CD4-positive, alpha-beta memory T cell (primary cell): ENCODE results near the gene CALHM2. TPM values are rescaled to one million over a fixed set of nuclear protein-coding genes. Genes with fewer than 3 reads are reported as not detected.
"Not testable (repeated sequence)": the region's sequence is repeated elsewhere in the genome, so short reads cannot be mapped to it uniquely, and the experiment has no call there.

ENCODE experiments used
- CTCF ChIA-PET: fragments of 350-600 bp; sonication (Branson Sonifier 250); formaldehyde crosslinking; loops from one replicate; lab custom pipeline; 2021; ENCODE audit warnings: inconsistent platforms; ENCODE audit not compliant: partially characterized antibody; lab: Charles Lee
- POLR2A ChIA-PET: fragments of 350-600 bp; sonication (Branson Sonifier 250); formaldehyde crosslinking; loops from one replicate; lab custom pipeline; 2021; ENCODE audit not compliant: partially characterized antibody; lab: Charles Lee
- DNase-seq, 5 donors: peaks; one replicate each; pipeline versions ENCODE4 v3.0.0 to v3.0.0-alpha.2; 2020 to 2022; ENCODE audit warnings: mixed read lengths in 1 of 5
- H3K27ac ChIP-seq: one replicate; pipeline ENCODE4 v1.7.0; 2013; ENCODE audit warnings: low read depth, low read length
- H3K27me3 ChIP-seq: 2 replicates; pipeline ENCODE4 v1.7.0; 2013; ENCODE audit warnings: mild to moderate bottlenecking, low read length, moderate library complexity; ENCODE audit not compliant: insufficient read depth
- H3K36me3 ChIP-seq: 2 replicates; pipeline ENCODE4 v1.7.0; 2013; ENCODE audit warnings: mild to moderate bottlenecking, low read length, moderate library complexity; ENCODE audit not compliant: insufficient read depth
- H3K4me1 ChIP-seq: 2 replicates; pipeline ENCODE4 v1.7.0; 2013; ENCODE audit warnings: mild to moderate bottlenecking, low read length, moderate library complexity; ENCODE audit not compliant: insufficient read depth
- H3K4me3 ChIP-seq, 2 donors: one replicate each; pipeline ENCODE4 v1.7.0; 2013; ENCODE audit warnings: low read length in 2 of 2, mild to moderate bottlenecking in 1 of 2
- H3K9me3 ChIP-seq, 2 donors: one replicate each; pipeline ENCODE4 v1.7.0; 2013; ENCODE audit warnings: low read length in 2 of 2, control low read depth in 1 of 2; ENCODE audit not compliant: control insufficient read depth in 1 of 2
- H3K27ac Mint-ChIP-seq, 7 donors: one replicate each; pipeline ENCODE4 v1.8.0; 2020 to 2021; ENCODE audit warnings: mixed read lengths in 7 of 7, mild to moderate bottlenecking in 6 of 7, inconsistent platforms in 3 of 7, moderate library complexity in 3 of 7
- H3K27me3 Mint-ChIP-seq, 2 donors: one replicate each; pipeline ENCODE4 v1.8.0; 2020 to 2021; ENCODE audit warnings: mixed read lengths in 2 of 2
- H3K36me3 Mint-ChIP-seq, 2 donors: one replicate each; pipeline ENCODE4 v1.8.0; 2020 to 2021; ENCODE audit warnings: mixed read lengths in 2 of 2, inconsistent platforms in 1 of 2, mild to moderate bottlenecking in 1 of 2
- H3K4me1 Mint-ChIP-seq, 4 donors: one replicate each; pipeline ENCODE4 v1.8.0; 2020 to 2021; ENCODE audit warnings: mixed read lengths in 4 of 4, mild to moderate bottlenecking in 1 of 4
- H3K4me3 Mint-ChIP-seq, 8 donors: one replicate each; pipeline ENCODE4 v1.8.0; 2020 to 2021; ENCODE audit warnings: mixed read lengths in 8 of 8, mild to moderate bottlenecking in 7 of 8, moderate library complexity in 6 of 8, inconsistent platforms in 3 of 8
- H3K9me3 Mint-ChIP-seq, 8 donors: one replicate each; pipeline ENCODE4 v1.8.0; 2020 to 2021; ENCODE audit warnings: mixed read lengths in 8 of 8, mild to moderate bottlenecking in 5 of 8, inconsistent platforms in 3 of 8, moderate library complexity in 1 of 8
- intact Hi-C: fragments of 100-400 bp; cut with micrococcal nuclease; formaldehyde crosslinking; loops from one replicate; pipeline ENCODE4 v1.15.1; 2023
- polyA plus RNA-seq, 2 donors: library from polyadenylated mRNA; unstranded; fragments of 300-500 nt; fragmentation: Illumina TruSeq; gene quantifications; one replicate each; pipeline ENCODE4 v1.2.3, GENCODE V29; 2021
- total RNA-seq, 2 experiments: library from RNA; stranded (reverse); gene quantifications; one replicate each; pipeline ENCODE4 v1.2.3, GENCODE V29; 2021

Gene CALHM2
- total and polyA plus RNA-seq, 4 experiments from 2014 or later, result 40.3 to 84.6 (median 72.7) TPM

DNA sequence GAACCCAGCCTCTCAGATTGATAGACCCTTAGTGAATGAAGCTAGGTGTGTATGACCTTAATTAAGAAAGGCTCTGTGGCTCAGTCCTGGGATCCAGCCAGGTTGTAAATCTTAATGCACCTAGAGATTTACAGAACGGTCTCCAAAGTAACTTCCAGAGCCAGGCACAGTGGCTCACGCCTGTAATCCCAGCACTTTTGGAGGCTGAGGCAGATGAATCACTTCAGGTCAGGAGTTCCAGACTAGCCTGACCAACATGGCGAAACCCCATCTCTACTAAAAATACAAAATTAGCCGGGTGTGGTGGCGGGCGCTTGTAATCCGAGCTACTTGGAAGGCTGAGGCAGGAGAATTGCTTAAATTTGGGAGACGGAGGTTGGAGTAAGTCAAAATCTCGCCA lies 24.3 kb downstream of the CALHM2 start:
- peaks cover 21 to 51% (median 36%) of the 10 kb centered on the region in 4 donors for H3K4me1 Mint-ChIP-seq
- H3K36me3 Mint-ChIP-seq, result peaks cover 45 to 61% of the 10 kb centered on the region in 2 donors
- Histone ChIP-seq H3K27ac (no peak overlapping the region), H3K27me3 (no peaks in the 10 kb centered on the region), H3K4me3 (no peak overlapping the region), H3K9me3 (no peaks in the 10 kb centered on the region), H3K36me3 (peaks cover 40% of the 10 kb centered on the region), H3K4me1 (peaks cover 32% of the 10 kb centered on the region)
- intact Hi-C loops, result no loop called here
- CTCF ChIA-PET, result interaction anchor here (2.5 to 3.9 kb wide), 2 partner anchors 11 to 58 kb away, joined by 9 to 25 read pairs; no protein-coding TSS in a partner anchor
- POLR2A ChIA-PET, result interaction anchor here (1.4 kb wide), 1 partner anchor 24 kb away, joined by 4 read pairs; the partner anchor contains the start of gene CALHM2
- no peak for DNase-seq
- peaks cover 0 to 2% (median 0%) of the 10 kb centered on the region in 8 donors for H3K9me3 Mint-ChIP-seq
- H3K4me3 Mint-ChIP-seq, result no peak overlapping the region
- peak overlapping the region in 1 of 7 donors; percentile 38 for H3K27ac Mint-ChIP-seq
- H3K27me3 Mint-ChIP-seq, result no peaks in the 10 kb centered on the region

DNA sequence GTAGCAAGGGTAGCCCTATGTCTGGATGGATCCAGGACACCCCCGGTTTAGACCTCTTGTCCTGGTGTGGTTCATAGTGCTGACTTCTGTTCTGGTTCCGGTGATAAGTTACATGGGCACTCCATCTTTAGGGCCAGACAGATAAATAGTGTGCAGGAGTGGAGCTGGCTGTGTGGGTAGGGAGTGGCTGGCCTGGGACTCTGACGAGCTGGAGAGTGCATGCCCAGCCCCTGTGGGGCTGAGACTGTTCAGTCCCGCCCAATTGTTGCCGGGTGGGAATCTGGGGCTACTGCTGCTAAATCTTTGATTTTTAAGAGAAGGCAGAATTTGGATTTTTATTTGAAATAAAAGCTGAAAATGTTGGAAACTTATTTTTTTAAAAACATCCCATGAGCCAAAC lies 28.4 kb downstream of the CALHM2 start:
- Histone ChIP-seq H3K4me1 (peaks cover 6% of the 10 kb centered on the region), H3K27ac (no peak overlapping the region), H3K4me3 (no peak overlapping the region), H3K27me3 (no peaks in the 10 kb centered on the region), H3K9me3 (no peaks in the 10 kb centered on the region), H3K36me3 (peaks cover 60% of the 10 kb centered on the region)
- no peaks in the 10 kb centered on the region for H3K27me3 Mint-ChIP-seq
- intact Hi-C loops, result no loop called here
- CTCF ChIA-PET, result interaction anchor here (0.6 to 1.3 kb wide), 4 partner anchors 10 to 62 kb away, joined by 3 to 4 read pairs (median 4); no protein-coding TSS in a partner anchor
- peak overlapping the region in 3 of 7 donors; percentile 29 to 85 (median 39) for H3K27ac Mint-ChIP-seq
- peaks cover 53 to 74% of the 10 kb centered on the region in 2 donors for H3K36me3 Mint-ChIP-seq
- no peak for DNase-seq
- no peaks in the 10 kb centered on the region for H3K9me3 Mint-ChIP-seq
- no peak overlapping the region for H3K4me3 Mint-ChIP-seq
- POLR2A ChIA-PET, result no interaction called here
- H3K4me1 Mint-ChIP-seq, result peaks cover 7 to 19% (median 14%) of the 10 kb centered on the region in 4 donors

DNA sequence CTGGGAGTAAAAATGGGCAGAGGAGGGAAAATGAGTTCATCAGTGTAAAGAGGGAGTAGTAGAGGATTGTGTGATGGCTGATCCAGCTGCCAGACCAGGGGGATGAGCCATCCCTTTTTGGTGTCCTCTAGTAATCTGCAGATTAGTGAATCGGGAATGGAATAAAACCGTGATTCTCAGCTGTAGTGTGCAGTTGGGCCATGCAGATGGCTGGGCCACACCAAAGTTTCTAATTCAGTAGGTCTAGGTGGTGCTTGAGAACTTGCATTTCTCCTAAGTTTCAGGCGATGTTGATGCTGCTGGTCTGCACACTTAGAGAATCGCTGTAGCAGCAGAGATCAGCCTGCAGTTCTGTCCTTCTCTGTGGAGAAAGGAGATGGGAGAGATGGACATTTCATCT lies 33.1 kb downstream of the CALHM2 start:
- no peak overlapping the region for H3K4me3 Mint-ChIP-seq
- Histone ChIP-seq H3K4me3 (no peak overlapping the region), H3K27ac (no peak overlapping the region), H3K4me1 (no peaks in the 10 kb centered on the region), H3K27me3 (no peaks in the 10 kb centered on the region), H3K9me3 (no peaks in the 10 kb centered on the region), H3K36me3 (peaks cover 86% of the 10 kb centered on the region)
- ChIA-PET CTCF (interaction anchor here (1.0 to 8.2 kb wide), 6 partner anchors 10 to 267 kb away, joined by 3 to 268 read pairs (median 40); partner anchors contain the start of genes CALHM2 and CALHM3), POLR2A (interaction anchor here (1.2 to 1.4 kb wide), 2 partner anchors 64 to 72 kb away, joined by 3 read pairs; no protein-coding TSS in a partner anchor)
- peaks cover 74 to 86% of the 10 kb centered on the region in 2 donors for H3K36me3 Mint-ChIP-seq
- no peaks in the 10 kb centered on the region for H3K27me3 Mint-ChIP-seq
- H3K27ac Mint-ChIP-seq, result no peak overlapping the region
- peaks cover 4 to 8% (median 6%) of the 10 kb centered on the region in 4 donors for H3K4me1 Mint-ChIP-seq
- H3K9me3 Mint-ChIP-seq, result no peaks in the 10 kb centered on the region
- no peak for DNase-seq
- intact Hi-C loops, result no loop called here

DNA sequence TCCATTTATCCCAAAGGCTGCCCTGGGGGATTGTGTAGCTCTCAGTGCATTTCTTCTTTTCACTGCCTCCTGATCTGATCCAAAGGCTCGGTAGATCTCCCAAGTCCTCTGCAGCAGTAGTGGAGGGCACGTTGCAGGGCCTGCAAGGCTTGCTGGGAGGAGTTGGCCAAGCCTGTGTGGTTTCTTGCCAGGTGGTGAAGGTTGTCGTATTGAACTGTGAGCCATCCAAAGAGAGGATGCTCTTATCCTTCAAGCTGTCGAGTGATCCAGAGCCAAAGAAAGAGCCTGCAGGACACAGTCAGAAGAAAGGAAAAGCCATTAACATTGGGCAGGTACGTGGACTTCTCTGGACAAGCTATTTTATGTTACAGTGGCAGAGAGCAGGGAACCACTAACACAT lies 34.6 kb downstream of the CALHM2 start:
- Histone ChIP-seq H3K9me3 (no peaks in the 10 kb centered on the region), H3K4me3 (no peak overlapping the region), H3K27ac (no peak overlapping the region), H3K36me3 (peaks cover 87% of the 10 kb centered on the region), H3K4me1 (no peaks in the 10 kb centered on the region), H3K27me3 (no peaks in the 10 kb centered on the region)
- no peak for DNase-seq
- H3K36me3 Mint-ChIP-seq, result peaks cover 74 to 86% of the 10 kb centered on the region in 2 donors
- intact Hi-C loops, result loop anchor here (1.0 to 2.0 kb wide), 3 partner anchors 65 to 175 kb away; no protein-coding TSS in a partner anchor
- H3K4me3 Mint-ChIP-seq, result no peak overlapping the region
- H3K9me3 Mint-ChIP-seq, result no peaks in the 10 kb centered on the region
- no peaks in the 10 kb centered on the region for H3K27me3 Mint-ChIP-seq
- H3K27ac Mint-ChIP-seq, result no peak overlapping the region
- peaks cover 4 to 8% (median 5%) of the 10 kb centered on the region in 4 donors for H3K4me1 Mint-ChIP-seq
- ChIA-PET POLR2A (interaction anchor here (0.5 to 2.4 kb wide), 4 partner anchors 29 to 69 kb away, joined by 3 to 13 read pairs (median 7); no protein-coding TSS in a partner anchor), CTCF (interaction anchor here (1.1 to 8.2 kb wide), 15 partner anchors 9 to 568 kb away, joined by 3 to 268 read pairs (median 9); partner anchors contain the start of genes CALHM2, CALHM3 and NEURL1)

DNA sequence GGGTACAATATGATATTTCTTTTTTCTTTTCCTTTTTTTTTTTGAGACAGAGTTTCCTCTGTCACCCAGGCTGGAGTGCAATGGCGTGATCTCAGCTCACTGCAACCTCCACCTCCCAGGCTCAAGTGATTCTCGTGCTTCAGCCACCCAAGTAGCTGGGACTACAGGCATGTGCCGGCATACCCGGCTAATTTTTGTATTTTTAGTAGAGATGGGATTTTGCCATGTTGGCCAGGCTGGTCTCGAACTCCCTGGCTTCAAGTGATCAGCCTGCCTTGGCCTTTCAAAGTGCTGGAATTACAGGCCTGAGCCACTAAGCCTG lies 35.1 kb downstream of the CALHM2 start:
- DNase-seq, H3K4me1 Mint-ChIP-seq, H3K4me1 ChIP-seq, H3K9me3 Mint-ChIP-seq, H3K9me3 ChIP-seq, H3K4me3 ChIP-seq, H3K4me3 Mint-ChIP-seq, H3K27me3 ChIP-seq, H3K27ac ChIP-seq, H3K27me3 Mint-ChIP-seq: not testable (repeated sequence)
- POLR2A ChIA-PET, result interaction anchor here (1.1 to 2.4 kb wide), 4 partner anchors 30 to 69 kb away, joined by 3 to 13 read pairs (median 7); no protein-coding TSS in a partner anchor
- H3K36me3 ChIP-seq, result peaks cover 85% of the 10 kb centered on the region
- H3K27ac Mint-ChIP-seq, result peak overlapping the region in 2 of 7 donors; percentile 4 to 69
- CTCF ChIA-PET, result interaction anchor here (1.1 to 8.2 kb wide), 17 partner anchors 9 to 567 kb away, joined by 3 to 268 read pairs (median 7); partner anchors contain the start of genes CALHM2, CALHM3 and NEURL1
- H3K36me3 Mint-ChIP-seq, result peaks cover 69 to 84% of the 10 kb centered on the region in 2 donors
- intact Hi-C loops, result loop anchor here (1.0 to 2.0 kb wide), 3 partner anchors 65 to 176 kb away; no protein-coding TSS in a partner anchor

DNA sequence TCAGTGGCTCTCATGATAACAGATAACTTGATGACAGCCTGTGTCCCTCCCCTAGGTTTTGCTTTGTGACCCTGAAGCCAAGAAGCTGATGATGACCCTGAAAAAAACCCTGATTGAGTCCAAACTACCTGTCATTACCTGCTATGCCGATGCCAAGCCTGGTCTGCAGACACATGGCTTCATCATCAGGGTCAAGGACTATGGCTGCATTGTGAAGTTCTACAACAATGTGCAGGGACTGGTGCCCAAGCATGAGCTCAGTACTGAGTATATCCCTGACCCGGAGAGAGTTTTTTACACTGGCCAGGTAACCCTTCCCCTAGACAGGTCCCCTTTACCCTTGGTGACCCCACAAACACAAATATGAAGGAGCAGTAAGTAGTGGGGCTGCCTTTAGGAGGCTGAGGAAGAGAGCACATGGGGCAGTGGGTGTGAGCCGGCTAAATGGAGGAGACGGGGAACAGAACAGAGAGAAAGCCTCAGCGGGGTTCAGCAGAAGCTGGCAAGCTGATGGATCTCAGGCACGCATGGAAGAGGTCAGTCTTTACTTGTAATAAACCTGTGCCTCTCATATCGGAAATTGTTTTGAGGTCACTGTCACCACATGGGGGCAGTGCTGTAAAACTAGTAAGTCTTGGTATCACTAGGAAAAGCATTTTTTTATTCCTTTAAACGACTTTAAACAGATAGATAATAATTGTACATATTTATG lies 35.6 kb downstream of the CALHM2 start:
- Histone ChIP-seq H3K36me3 (peaks cover 86% of the 10 kb centered on the region), H3K4me3 (no peak overlapping the region), H3K9me3 (no peaks in the 10 kb centered on the region), H3K27me3 (no peaks in the 10 kb centered on the region), H3K4me1 (no peaks in the 10 kb centered on the region), H3K27ac (no peak overlapping the region)
- intact Hi-C loops, result loop anchor here (1.0 to 2.0 kb wide), 3 partner anchors 66 to 176 kb away; no protein-coding TSS in a partner anchor
- Mint-ChIP-seq H3K4me1 (peaks cover 3 to 8% (median 5%) of the 10 kb centered on the region in 4 donors), H3K27me3 (no peaks in the 10 kb centered on the region), H3K36me3 (peaks cover 68 to 83% of the 10 kb centered on the region in 2 donors), H3K4me3 (no peak overlapping the region), H3K9me3 (no peaks in the 10 kb centered on the region), H3K27ac (peak overlapping the region in 5 of 7 donors; percentile 2 to 80 (median 34))
- CTCF ChIA-PET, result interaction anchor here (0.7 to 8.2 kb wide), 30 partner anchors 9 to 567 kb away, joined by 3 to 268 read pairs (median 5); partner anchors contain the start of genes ATP5MK, CALHM2, CALHM3 and NEURL1
- DNase-seq, result peak; percentile 58 to 67 (median 60)
- POLR2A ChIA-PET, result interaction anchor here (0.9 to 2.4 kb wide), 5 partner anchors 30 to 70 kb away, joined by 3 to 13 read pairs (median 3); no protein-coding TSS in a partner anchor
